Body of pancreas (tissue), 4 donors: ENCODE results near the gene KYAT1.

Experiments
- POLR2A ChIP-seq, 3 donors: fragments of 450-650 bp; IDR thresholded peaks; one replicate each; pipeline ENCODE4 v1.6.1; 2016; ENCODE audit warnings: antibody characterized with exemption in 3 of 3, mild to moderate bottlenecking in 2 of 3
- TF ChIP-seq, protein P1 (sequence below), 7 experiments: fragments of 450-650 bp in 4 of 7; fragments of 200-600 bp in 3 of 7; sonication (generic) in 3 of 7; IDR thresholded peaks; one replicate each; pipeline ENCODE4 v1.5.1; 2016 to 2019; ENCODE audit warnings: antibody characterized with exemption in 7 of 7

- TF ChIP-seq, protein P1, sequence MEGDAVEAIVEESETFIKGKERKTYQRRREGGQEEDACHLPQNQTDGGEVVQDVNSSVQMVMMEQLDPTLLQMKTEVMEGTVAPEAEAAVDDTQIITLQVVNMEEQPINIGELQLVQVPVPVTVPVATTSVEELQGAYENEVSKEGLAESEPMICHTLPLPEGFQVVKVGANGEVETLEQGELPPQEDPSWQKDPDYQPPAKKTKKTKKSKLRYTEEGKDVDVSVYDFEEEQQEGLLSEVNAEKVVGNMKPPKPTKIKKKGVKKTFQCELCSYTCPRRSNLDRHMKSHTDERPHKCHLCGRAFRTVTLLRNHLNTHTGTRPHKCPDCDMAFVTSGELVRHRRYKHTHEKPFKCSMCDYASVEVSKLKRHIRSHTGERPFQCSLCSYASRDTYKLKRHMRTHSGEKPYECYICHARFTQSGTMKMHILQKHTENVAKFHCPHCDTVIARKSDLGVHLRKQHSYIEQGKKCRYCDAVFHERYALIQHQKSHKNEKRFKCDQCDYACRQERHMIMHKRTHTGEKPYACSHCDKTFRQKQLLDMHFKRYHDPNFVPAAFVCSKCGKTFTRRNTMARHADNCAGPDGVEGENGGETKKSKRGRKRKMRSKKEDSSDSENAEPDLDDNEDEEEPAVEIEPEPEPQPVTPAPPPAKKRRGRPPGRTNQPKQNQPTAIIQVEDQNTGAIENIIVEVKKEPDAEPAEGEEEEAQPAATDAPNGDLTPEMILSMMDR (IDR thresholded peaks at IDR 0.05) = no peak
- TF ChIP-seq POLR2A (IDR thresholded peaks at IDR 0.05) = no peak
Measured at GRCh38 chr9:128895556-128895955, 13.8 kb upstream of the KYAT1 start.
